ENCODE results near the gene IL36B.

DNA sequence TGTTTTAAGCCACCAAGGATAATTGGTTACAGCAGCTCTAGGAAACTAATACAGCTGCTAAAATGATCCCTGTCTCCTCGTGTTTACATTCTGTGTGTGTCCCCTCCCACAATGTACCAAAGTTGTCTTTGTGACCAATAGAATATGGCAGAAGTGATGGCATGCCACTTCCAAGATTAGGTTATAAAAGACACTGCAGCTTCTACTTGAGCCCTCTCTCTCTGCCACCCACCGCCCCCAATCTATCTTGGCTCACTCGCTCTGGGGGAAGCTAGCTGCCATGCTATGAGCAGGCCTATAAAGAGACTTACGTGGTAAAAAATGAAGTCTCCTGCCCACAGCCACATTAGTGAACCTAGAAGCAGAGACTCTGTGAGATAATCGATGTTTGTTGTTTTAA is 11.6 kb upstream of the IL36B start:
- TF ChIP-seq, protein P1, sequence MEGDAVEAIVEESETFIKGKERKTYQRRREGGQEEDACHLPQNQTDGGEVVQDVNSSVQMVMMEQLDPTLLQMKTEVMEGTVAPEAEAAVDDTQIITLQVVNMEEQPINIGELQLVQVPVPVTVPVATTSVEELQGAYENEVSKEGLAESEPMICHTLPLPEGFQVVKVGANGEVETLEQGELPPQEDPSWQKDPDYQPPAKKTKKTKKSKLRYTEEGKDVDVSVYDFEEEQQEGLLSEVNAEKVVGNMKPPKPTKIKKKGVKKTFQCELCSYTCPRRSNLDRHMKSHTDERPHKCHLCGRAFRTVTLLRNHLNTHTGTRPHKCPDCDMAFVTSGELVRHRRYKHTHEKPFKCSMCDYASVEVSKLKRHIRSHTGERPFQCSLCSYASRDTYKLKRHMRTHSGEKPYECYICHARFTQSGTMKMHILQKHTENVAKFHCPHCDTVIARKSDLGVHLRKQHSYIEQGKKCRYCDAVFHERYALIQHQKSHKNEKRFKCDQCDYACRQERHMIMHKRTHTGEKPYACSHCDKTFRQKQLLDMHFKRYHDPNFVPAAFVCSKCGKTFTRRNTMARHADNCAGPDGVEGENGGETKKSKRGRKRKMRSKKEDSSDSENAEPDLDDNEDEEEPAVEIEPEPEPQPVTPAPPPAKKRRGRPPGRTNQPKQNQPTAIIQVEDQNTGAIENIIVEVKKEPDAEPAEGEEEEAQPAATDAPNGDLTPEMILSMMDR (IDR thresholded peaks at IDR 0.05): no peak
- no peak for TF ChIP-seq ZFX (IDR thresholded peaks at IDR 0.05; ENCODE audit: borderline replicate concordance)

All from 22Rv1 (cell line).